Mesendoderm (in vitro differentiated cells): ENCODE results near the gene LRIG1.

Experiments
- DNase-seq: peaks from one replicate; pipeline ENCODE4 v3.0.0; 2013
- H2AK5ac ChIP-seq: 2 replicates; pipeline ENCODE4 v1.6.1; 2013; ENCODE audit warnings: low read length, inconsistent platforms
- H2BK120ac ChIP-seq: 2 replicates; pipeline ENCODE4 v1.6.1; 2013; ENCODE audit warnings: low read depth, mild to moderate bottlenecking, low read length, moderate library complexity, mixed read lengths
- H2BK15ac ChIP-seq: replicated peaks from 2 replicates; pipeline ENCODE4 v1.6.1; 2013; ENCODE audit warnings: low read depth, mild to moderate bottlenecking, moderate library complexity
- H2BK5ac ChIP-seq: 2 replicates; pipeline ENCODE4 v1.6.1; 2013; ENCODE audit warnings: low read length, inconsistent platforms
- H3K18ac ChIP-seq: 2 replicates; pipeline ENCODE4 v1.6.1; 2013; ENCODE audit warnings: mild to moderate bottlenecking, low read length, mixed read lengths
- H3K23ac ChIP-seq: one replicate; pipeline ENCODE4 v1.6.1; 2013; ENCODE audit warnings: low read length
- H3K27ac ChIP-seq: 2 replicates; pipeline ENCODE4 v1.5.1; 2013; ENCODE audit warnings: low read depth, mild to moderate bottlenecking, inconsistent platforms, low read length, moderate library complexity
- H3K27me3 ChIP-seq: 2 replicates; pipeline ENCODE4 v1.6.1; 2013; ENCODE audit warnings: low read length, control low read depth, mild to moderate bottlenecking, inconsistent platforms; ENCODE audit not compliant: insufficient read depth, poor library complexity
- H3K36me3 ChIP-seq: 2 replicates; pipeline ENCODE4 v1.6.1; 2013; ENCODE audit warnings: low read length, inconsistent platforms; ENCODE audit not compliant: control insufficient read depth, insufficient read depth
- H3K4ac ChIP-seq: one replicate; pipeline ENCODE4 v1.6.1; 2013; ENCODE audit warnings: low read depth, mild to moderate bottlenecking, low read length, moderate library complexity
- H3K4me1 ChIP-seq: 2 replicates; pipeline ENCODE4 v1.6.1; 2013; ENCODE audit warnings: low read depth, low read length, inconsistent platforms; ENCODE audit not compliant: control insufficient read depth
- H3K4me2 ChIP-seq: 2 replicates; pipeline ENCODE4 v1.6.1; 2013; ENCODE audit warnings: low read length
- H3K4me3 ChIP-seq: 2 replicates; pipeline ENCODE4 v1.5.1; 2013; ENCODE audit warnings: mild to moderate bottlenecking, low read length
- H3K56ac ChIP-seq: one replicate; pipeline ENCODE4 v1.6.1; 2013; ENCODE audit warnings: low read length
- H3K79me1 ChIP-seq: 2 replicates; pipeline ENCODE4 v1.6.1; 2013; ENCODE audit warnings: low read length, inconsistent platforms
- H3K79me2 ChIP-seq: 2 replicates; pipeline ENCODE4 v1.6.1; 2013; ENCODE audit warnings: mild to moderate bottlenecking, low read length; ENCODE audit not compliant: control insufficient read depth, insufficient read depth
- H3K9ac ChIP-seq: 2 replicates; pipeline ENCODE4 v1.6.1; 2013; ENCODE audit warnings: low read length, inconsistent platforms
- H4K5ac ChIP-seq: one replicate; pipeline ENCODE4 v1.6.1; 2013; ENCODE audit warnings: low read length
- H4K8ac ChIP-seq: one replicate; pipeline ENCODE4 v1.6.1; 2013; ENCODE audit warnings: low read depth, mild to moderate bottlenecking, control low read depth, low read length, moderate library complexity
- WGBS: extraction: QIAGEN DNeasy Blood & Tissue Kit; methylation state at CpG from one replicate; pipeline ENCODE4 v1.1.7; 2013; ENCODE audit warnings: low lambda C conversion rate, missing lambda C conversion rate; ENCODE audit not compliant: insufficient coverage; ENCODE audit errors: extremely low coverage; 5-methylcytosine and 5-hydroxymethylcytosine counted together

LRIG1 gene

GRCh38 chr3:66443118-66443803, 57.6 kb downstream of the LRIG1 start:
- DNase-seq: no peak
- H4K5ac ChIP-seq: no peak overlapping the region
- peaks cover 16% of the 10 kb centered on the region for H3K79me1 ChIP-seq
- peak overlapping the region; percentile 92 for H3K18ac ChIP-seq
- peak overlapping the region; percentile 90 for H2BK120ac ChIP-seq
- no peaks in the 10 kb centered on the region for H3K36me3 ChIP-seq
- H3K23ac ChIP-seq: no peak overlapping the region
- H3K4ac ChIP-seq: peak overlapping the region; percentile 66
- no peak overlapping the region for H3K4me3 ChIP-seq
- no peak overlapping the region for H3K4me2 ChIP-seq
- H2BK15ac ChIP-seq: peak overlapping the region; percentile 20
- H3K79me2 ChIP-seq: peaks cover 11% of the 10 kb centered on the region
- H2AK5ac ChIP-seq: peak overlapping the region; percentile 99
- H3K27ac ChIP-seq: peak overlapping the region; percentile 97
- H3K27me3 ChIP-seq: no peaks in the 10 kb centered on the region
- peak overlapping the region; percentile 89 for H3K56ac ChIP-seq
- peak overlapping the region; percentile 83 for H3K9ac ChIP-seq
- peaks cover 40% of the 10 kb centered on the region for H3K4me1 ChIP-seq
- no peak overlapping the region for H4K8ac ChIP-seq
- WGBS: no CpG with 5 or more reads among the region's 10 CpGs
- peak overlapping the region; percentile 96 for H2BK5ac ChIP-seq

DNA sequence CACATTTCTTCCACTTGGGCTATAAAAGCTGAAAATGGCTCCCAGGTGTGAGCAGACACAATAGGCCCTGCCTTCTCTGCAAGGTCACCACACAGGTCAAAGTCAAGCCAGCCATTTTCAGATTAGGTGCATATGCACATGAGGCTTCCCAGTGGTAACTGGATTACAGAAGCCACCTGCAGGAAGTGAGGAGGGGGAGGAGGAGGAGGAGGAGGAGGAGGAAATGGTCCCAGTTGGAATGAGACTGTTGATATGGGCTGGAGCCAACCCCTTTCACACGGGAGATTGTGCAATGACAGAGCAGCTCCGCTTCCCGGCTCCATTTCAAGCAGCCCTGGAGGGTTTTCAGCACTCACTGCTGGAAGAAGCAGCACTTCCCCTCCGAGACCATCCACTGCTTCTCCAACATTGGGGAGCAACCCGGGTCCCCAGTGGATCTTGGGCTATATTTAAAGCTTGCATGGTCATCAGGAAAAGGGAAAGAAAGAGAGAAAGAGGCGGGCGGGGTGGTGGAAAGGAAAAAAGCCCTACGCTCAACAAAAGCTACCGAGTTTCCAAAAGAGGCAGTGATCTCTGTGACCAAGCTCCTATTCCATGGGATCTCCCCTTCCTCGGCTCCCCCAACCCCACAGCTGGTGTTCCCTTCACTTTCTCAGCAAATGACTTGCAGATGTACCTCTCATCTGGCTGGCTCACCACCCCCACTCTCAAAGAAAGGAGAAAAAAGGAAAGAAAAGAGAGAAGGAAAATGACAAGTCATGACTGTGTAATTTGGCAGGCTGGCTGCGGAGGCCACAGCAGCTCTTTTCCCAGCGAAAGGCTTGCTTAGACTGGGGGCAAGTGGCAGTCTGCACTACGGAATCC, 58.3 kb downstream of the LRIG1 start:
- peak; percentile 97 for DNase-seq
- Histone ChIP-seq H3K9ac (peak overlapping the region; percentile 83), H3K79me2 (peaks cover 13% of the 10 kb centered on the region), H3K18ac (peak overlapping the region; percentile 92), H2BK120ac (peak overlapping the region; percentile 90), H4K8ac (no peak overlapping the region), H3K79me1 (peaks cover 18% of the 10 kb centered on the region), H2BK5ac (peak overlapping the region; percentile 96), H3K4me2 (peak overlapping the region; percentile 25), H4K5ac (peak overlapping the region; percentile 12), H3K56ac (peak overlapping the region; percentile 89), H3K23ac (peak overlapping the region; percentile 90), H3K27ac (peak overlapping the region; percentile 97), H2BK15ac (peak overlapping the region; percentile 20), H3K27me3 (no peaks in the 10 kb centered on the region), H3K36me3 (no peaks in the 10 kb centered on the region), H2AK5ac (peak overlapping the region; percentile 99), H3K4ac (peak overlapping the region; percentile 66), H3K4me3 (no peak overlapping the region), H3K4me1 (peaks cover 40% of the 10 kb centered on the region)
- no CpG with 5 or more reads among the region's 13 CpGs for whole genome bisulfite sequencing

DNA sequence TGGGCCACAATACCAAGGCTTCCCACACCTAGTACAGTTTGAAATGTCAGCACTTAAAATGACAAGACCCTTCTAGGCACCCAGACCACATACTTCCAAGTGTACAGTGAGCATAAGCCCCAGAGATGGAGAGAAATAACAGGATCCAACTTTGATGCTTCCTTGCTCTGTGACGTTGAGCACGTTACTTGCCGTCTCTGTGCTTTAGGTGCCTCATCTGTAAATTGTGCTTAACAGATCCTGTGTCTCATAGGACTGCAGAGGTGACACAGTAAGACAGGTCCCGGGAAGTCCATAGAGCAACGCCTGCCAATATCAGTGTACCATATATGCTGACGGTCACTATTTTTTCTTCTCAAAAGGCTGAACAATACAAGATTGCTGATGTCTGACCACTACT, 59.1 kb downstream of the LRIG1 start:
- peak overlapping the region; percentile 17 for H4K5ac ChIP-seq
- H4K8ac ChIP-seq: no peak overlapping the region
- H3K23ac ChIP-seq: peak overlapping the region; percentile 67
- H3K27me3 ChIP-seq: no peaks in the 10 kb centered on the region
- H3K4me3 ChIP-seq: no peak overlapping the region
- WGBS: no CpG with 5 or more reads among the region's 6 CpGs
- H3K79me1 ChIP-seq: peaks cover 18% of the 10 kb centered on the region
- H3K18ac ChIP-seq: peak overlapping the region; percentile 75
- peak; percentile 22 for DNase-seq
- H2BK5ac ChIP-seq: peak overlapping the region; percentile 94
- H3K79me2 ChIP-seq: peaks cover 12% of the 10 kb centered on the region
- H3K36me3 ChIP-seq: no peaks in the 10 kb centered on the region
- H2BK120ac ChIP-seq: peak overlapping the region; percentile 33
- H3K4me1 ChIP-seq: peaks cover 46% of the 10 kb centered on the region
- H3K27ac ChIP-seq: peak overlapping the region; percentile 25
- no peak overlapping the region for H3K4me2 ChIP-seq
- H3K4ac ChIP-seq: peak overlapping the region; percentile 89
- H3K9ac ChIP-seq: peak overlapping the region; percentile 44
- H3K56ac ChIP-seq: peak overlapping the region; percentile 75
- peak overlapping the region; percentile 98 for H2AK5ac ChIP-seq
- H2BK15ac ChIP-seq: peak overlapping the region; percentile 5

DNA sequence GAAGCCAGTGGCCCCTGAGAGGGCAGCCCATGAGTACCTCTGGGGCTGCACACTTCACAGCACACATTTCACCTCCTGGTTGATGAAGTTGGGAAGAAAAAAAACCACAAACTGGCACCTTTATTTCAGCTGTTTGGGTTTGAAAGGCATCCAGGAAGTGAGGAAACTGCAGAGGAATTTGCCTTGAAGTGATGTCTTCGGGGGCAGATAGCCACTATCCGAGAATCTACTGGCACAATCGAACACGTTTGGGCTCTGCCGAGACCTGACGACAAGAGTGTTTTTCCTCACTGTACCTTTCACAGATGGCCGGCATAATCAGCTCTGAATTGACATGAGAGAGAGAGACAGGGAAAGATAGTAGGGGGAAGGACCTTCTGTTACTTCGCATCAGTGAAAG, 59.7 kb downstream of the LRIG1 start:
- Histone ChIP-seq H2BK5ac (peak overlapping the region; percentile 94), H4K5ac (no peak overlapping the region), H3K79me1 (peaks cover 22% of the 10 kb centered on the region), H3K56ac (peak overlapping the region; percentile 75), H2AK5ac (peak overlapping the region; percentile 98), H3K4ac (peak overlapping the region; percentile 63), H3K4me3 (no peak overlapping the region), H3K4me2 (no peak overlapping the region), H3K27ac (peak overlapping the region; percentile 34), H3K23ac (peak overlapping the region; percentile 67), H3K79me2 (peaks cover 15% of the 10 kb centered on the region), H3K4me1 (peaks cover 51% of the 10 kb centered on the region), H3K36me3 (no peaks in the 10 kb centered on the region), H2BK15ac (peak overlapping the region; percentile 41), H3K18ac (peak overlapping the region; percentile 85), H3K9ac (peak overlapping the region; percentile 44), H3K27me3 (no peaks in the 10 kb centered on the region), H4K8ac (no peak overlapping the region), H2BK120ac (peak overlapping the region; percentile 33)
- peak; percentile 93 for DNase-seq
- no CpG with 5 or more reads among the region's 8 CpGs for WGBS

GRCh38 chr3:66439666-66440344, 61.0 kb downstream of the LRIG1 start:
- DNase-seq: no peak
- Histone ChIP-seq H3K4me3 (no peak overlapping the region), H3K79me2 (peaks cover 18% of the 10 kb centered on the region), H4K8ac (no peak overlapping the region), H3K4me1 (peaks cover 58% of the 10 kb centered on the region), H2BK15ac (no peak overlapping the region), H2BK5ac (no peak overlapping the region), H3K27me3 (no peaks in the 10 kb centered on the region), H3K18ac (peak overlapping the region; percentile 60), H3K79me1 (peaks cover 25% of the 10 kb centered on the region), H2BK120ac (no peak overlapping the region), H3K56ac (peak overlapping the region; percentile 66), H3K36me3 (no peaks in the 10 kb centered on the region), H2AK5ac (no peak overlapping the region), H4K5ac (no peak overlapping the region), H3K27ac (no peak overlapping the region), H3K9ac (peak overlapping the region; percentile 13), H3K4me2 (no peak overlapping the region), H3K23ac (no peak overlapping the region), H3K4ac (peak overlapping the region; percentile 18)
- WGBS: no CpG with 5 or more reads among the region's 7 CpGs
